GM21423 (cell line): ENCODE data around the gene STUM.
"Not testable (repeated sequence)": the region's sequence is repeated elsewhere in the genome, so short reads cannot be mapped to it uniquely, and the experiment has no call there.

Source experiments
- ATAC-seq: cut with Tn5 transposase; IDR thresholded peaks from one replicate; pipeline ENCODE4 v1.9.1; 2021; ENCODE audit warnings: mild to moderate bottlenecking, moderate library complexity; ENCODE audit not compliant: unreplicated experiment

STUM gene

GRCh38 chr1:226603022-226603857 lies 54.7 kb downstream of the STUM start:
- ATAC-seq: no peak

DNA sequence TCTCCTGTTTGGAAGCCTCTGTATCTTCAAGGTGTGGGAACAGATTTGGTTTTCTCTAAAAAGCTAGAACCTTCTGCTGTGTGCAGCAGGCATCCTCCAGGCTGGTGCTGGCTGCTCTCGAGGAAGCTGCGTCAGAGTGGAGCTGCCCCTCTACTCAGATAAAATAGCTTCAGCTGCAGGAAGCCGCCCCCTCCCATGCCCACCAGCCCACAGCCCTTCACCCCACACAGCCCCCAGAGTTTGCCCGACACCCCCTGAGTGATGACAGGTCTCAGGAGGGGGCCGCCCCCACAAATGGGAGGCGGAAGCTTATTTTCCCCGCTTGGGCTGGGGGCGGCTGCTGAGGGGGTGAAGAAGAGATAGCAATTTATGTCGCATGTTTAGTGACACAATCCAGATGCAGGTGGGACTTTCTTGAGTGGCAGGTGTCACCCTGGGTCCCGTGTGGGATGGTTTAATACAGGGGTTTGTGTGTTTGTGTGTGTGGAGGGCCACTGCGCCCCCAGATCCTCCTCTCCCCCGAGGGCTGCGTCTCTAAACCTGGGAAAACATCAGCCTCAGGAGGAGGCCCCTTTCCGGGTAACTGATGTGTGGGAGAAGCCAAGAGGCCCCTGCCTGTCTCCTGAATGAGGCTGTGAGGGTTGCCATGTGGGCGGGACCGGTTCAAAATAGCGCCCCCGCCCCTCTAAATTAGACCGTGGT lies 55.4 kb downstream of the STUM start:
- ATAC-seq: no peak

DNA sequence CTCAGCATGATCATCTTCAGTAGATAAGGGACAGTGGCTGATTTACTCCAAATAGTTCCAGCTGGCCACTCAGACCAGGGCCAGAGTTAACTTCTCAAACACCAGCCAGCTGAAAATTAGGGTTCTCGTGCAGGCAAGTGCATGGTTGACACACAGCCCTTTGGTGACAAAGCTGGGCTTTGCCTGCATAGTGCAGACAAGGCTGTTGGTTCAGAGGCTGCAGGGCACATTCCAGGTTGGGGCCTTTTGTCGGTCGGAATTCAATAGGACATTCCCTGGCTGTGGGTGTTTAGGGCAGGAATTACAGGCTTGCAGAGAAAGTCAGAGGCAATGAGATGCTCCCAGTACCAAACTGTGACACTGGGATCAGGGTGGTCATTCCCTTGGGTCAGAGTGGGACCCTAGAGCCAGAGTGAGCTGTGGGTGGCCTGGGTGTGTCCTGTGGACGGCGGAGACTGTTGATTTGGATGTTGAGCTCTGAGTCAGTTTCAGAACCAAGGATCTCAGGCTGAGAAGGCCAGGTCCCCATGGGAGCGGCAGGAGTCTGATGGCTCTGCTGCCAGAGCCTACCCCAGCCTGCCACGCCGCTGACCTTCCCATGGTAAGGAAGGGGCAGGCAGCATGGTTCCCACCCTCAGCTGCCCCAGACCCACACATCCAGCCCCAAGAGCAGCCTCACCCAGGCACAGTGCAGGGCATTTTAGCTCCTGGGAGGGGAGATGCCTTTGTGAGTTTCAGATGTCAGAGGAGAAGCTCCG lies 56.2 kb downstream of the STUM start:
- ATAC-seq: no peak

- no peak for ATAC-seq
Observed at GRCh38 chr1:226605318-226605950, 56.9 kb downstream of the STUM start.

GRCh38 chr1:226606311-226607267 lies 58.0 kb downstream of the STUM start:
- ATAC-seq: no peak

DNA sequence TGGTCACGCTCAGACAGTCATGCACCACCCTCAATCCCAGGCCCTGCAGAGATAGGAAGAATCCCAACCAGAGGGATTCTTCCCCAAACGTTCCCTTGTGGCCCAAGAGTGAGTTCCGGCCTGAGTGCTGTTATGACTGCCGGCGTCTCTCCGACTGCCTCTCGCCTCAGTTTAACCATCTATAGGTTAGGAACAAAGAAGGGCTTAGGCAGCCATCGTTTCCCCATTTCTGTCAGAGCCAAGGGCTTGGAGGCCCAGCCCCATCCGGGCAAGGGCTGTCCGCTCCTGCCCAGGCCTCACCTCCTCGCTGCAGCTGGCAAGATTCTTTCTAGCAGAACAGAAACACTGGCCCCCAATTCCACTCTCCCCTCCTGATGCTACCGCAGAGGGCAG lies 58.7 kb downstream of the STUM start:
- no peak for ATAC-seq

- no peak for ATAC-seq
Observed at GRCh38 chr1:226607821-226608220, 59.3 kb downstream of the STUM start.

GRCh38 chr1:226608699-226609505 lies 60.3 kb downstream of the STUM start:
- no peak for ATAC-seq

DNA sequence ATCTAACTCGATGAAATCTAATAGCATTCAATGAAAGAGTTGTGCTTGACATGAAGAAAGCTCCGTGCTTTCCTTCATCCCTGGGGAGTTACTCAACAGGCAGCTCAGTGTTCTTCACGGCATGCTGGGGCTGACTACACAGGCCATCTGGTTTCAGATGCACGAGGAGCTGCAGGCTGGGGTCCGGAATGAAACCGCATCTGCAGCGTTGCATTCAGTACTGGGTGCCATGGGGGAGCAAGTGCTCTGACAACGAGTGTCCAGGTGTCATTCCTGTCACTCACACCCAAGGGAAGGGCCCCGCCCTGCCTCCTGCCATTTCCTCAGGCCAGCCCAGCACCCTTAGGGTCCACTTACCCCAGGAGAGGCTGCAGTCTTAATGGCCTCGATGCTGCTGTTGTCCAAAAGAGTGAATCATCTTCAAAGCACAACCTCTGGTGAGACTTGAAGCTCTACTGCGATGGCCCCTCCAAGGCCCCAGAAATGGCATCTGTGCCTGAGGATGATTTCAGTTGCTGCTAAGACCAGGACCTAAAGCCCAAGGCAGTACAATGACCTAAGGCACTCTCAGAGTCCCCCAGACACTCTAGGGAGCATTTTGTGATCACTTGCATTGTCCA lies 61.4 kb downstream of the STUM start:
- ATAC-seq: no peak

GRCh38 chr1:226610671-226611070 lies 62.1 kb downstream of the STUM start:
- ATAC-seq: no peak

DNA sequence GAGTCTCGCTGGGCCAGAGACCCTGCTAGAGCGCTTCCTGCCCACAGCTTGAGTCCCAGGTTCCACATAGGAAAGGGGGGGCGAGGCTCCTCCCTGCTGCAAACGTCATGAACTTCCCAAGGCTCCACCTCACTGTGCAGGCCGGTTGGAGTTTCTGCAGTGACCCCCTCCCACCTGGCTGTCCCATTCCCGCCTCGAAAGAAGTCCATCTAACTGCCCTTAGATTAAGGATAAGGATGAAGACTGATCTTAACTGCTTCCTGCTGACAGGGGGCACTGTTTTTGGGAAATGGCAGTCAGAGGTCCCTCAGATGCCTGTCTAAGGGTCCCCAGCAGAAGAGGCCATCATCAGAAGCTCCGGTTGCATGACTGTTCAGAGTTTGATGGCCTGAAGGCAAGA lies 62.7 kb downstream of the STUM start:
- ATAC-seq: no peak

GRCh38 chr1:226611980-226612379 lies 63.4 kb downstream of the STUM start:
- not testable (repeated sequence) for ATAC-seq

GRCh38 chr1:226615876-226616275 lies 67.3 kb downstream of the STUM start:
- ATAC-seq: no peak

DNA sequence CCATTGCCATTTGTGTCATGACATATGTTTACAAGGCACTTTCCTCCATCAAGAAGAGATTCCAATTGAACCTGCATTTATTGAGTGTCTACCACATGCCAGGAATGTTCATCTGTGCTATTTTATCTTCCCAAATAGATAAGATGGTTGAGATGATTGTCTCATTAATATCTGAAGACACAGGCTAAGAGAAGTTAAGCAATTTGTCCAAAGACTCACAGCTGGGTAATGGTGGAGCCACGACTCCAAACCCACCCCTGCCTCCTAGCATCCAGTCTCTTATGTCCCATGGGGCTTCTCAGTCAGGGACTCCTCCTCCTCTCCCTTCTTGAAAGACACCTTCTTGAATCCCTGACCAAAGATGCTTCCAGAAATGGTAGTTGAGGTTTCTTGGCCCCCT lies 68.1 kb downstream of the STUM start:
- no peak for ATAC-seq

GRCh38 chr1:226617109-226617508 lies 68.5 kb downstream of the STUM start:
- no peak for ATAC-seq

GRCh38 chr1:226617719-226618118 lies 69.2 kb downstream of the STUM start:
- ATAC-seq: not testable (repeated sequence)

DNA sequence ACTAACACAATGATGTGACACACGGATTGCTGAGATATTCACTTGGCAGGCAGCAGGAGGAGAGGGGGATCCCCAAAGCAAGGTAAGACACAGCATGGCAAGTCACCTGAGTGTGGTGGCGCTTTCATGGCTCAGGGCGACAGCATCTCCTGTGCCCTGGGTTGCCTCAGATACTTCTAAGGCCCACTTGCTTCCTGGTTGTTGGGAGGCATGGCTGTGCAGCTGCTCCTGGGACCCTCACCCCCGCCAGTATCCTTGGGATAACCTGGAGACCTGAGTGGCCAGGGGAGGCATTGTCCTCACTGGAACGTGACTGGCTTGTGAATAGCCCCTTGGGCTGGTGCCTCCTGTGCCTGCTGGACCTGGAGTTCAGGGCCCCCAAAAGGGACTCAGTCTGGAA lies 69.8 kb downstream of the STUM start:
- ATAC-seq: no peak

DNA sequence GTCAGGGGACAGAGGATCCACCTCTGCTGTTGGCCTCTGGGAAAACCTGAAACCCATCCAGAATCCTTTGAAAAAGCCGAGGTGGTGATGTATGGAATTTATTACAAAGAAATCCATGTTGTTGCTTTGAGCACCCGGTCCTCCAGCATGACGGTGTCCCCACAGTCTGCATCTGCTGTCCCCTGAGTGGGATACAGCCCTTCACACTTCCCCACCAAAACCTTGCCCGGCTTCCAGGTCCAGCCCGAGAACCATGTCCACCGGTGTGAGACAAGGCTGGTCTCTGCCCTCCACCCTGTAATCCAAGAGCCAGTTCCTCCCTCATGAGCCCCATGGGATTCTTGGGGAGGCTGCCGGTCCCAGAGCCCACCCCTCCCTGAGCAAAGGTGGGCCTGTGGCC lies 70.5 kb downstream of the STUM start:
- ATAC-seq: no peak

- ATAC-seq: no peak
Observed at GRCh38 chr1:226622012-226622411, 73.4 kb downstream of the STUM start.
